Measurements from ENCODE around the gene VDAC2.

VDAC2 gene

GRCh38 chr10:75231672-75232581 lies 21.3 kb downstream of the VDAC2 start:
- ChIA-PET CTCF (interaction anchor here (0.8 to 1.6 kb wide), 5 partner anchors 10 to 163 kb away, joined by 3 to 4 read pairs (median 3); no protein-coding TSS in a partner anchor), POLR2A (interaction anchor here (0.8 to 5.8 kb wide), 3 partner anchors 21 to 121 kb away, joined by 4 to 48 read pairs (median 16); partner anchors contain the start of genes SAMD8 and VDAC2)
- DNase-seq (ENCODE audit: extremely low spot score): no peak
- no peak for TF ChIP-seq TARDBP (IDR thresholded peaks at IDR 0.05)
- no peak for TF ChIP-seq BHLHE40 (IDR thresholded peaks at IDR 0.05; ENCODE audit: borderline replicate concordance)
- TF ChIP-seq ARNT (IDR thresholded peaks at IDR 0.05): no peak
- no peak for TF ChIP-seq L3MBTL2 (conservative IDR thresholded peaks at IDR 0.05)
- TF ChIP-seq PKNOX1 (IDR thresholded peaks at IDR 0.05): no peak
- no peak for TF ChIP-seq FOXA1 (IDR thresholded peaks at IDR 0.05)

GRCh38 chr10:75233444-75234016 lies 22.9 kb downstream of the VDAC2 start:
- no peak for DNase-seq (ENCODE audit: extremely low spot score)
- CTCF ChIA-PET: interaction anchor here (0.6 to 0.9 kb wide), 2 partner anchors 122 to 124 kb away, joined by 3 read pairs; partner anchors contain the start of gene SAMD8
- TF ChIP-seq FOXA1 (IDR thresholded peaks at IDR 0.05): no peak
- no peak for TF ChIP-seq SP1 (IDR thresholded peaks at IDR 0.05)
- no peak for TF ChIP-seq L3MBTL2 (conservative IDR thresholded peaks at IDR 0.05)
- POLR2A ChIA-PET: interaction anchor here (0.6 to 5.8 kb wide), 4 partner anchors 10 to 124 kb away, joined by 3 to 48 read pairs (median 10); partner anchors contain the start of genes SAMD8 and VDAC2

- 0 out of 2 replicates have a peak, but pooled peaks have one; percentile 18 for TF ChIP-seq L3MBTL2 (conservative IDR thresholded peaks at IDR 0.05)
- no peak for TF ChIP-seq PKNOX1 (IDR thresholded peaks at IDR 0.05)
- no peak for TF ChIP-seq NFRKB (IDR thresholded peaks at IDR 0.05)
- DNase-seq (ENCODE audit: extremely low spot score): peak; percentile 95
- CTCF ChIA-PET: interaction anchor here (0.6 to 2.5 kb wide), 5 partner anchors 12 to 125 kb away, joined by 3 to 13 read pairs (median 3); partner anchors contain the start of gene SAMD8
- POLR2A ChIA-PET: interaction anchor here (0.6 to 5.8 kb wide), 9 partner anchors 9 to 168 kb away, joined by 3 to 48 read pairs (median 3); partner anchors contain the start of genes SAMD8, VDAC2 and ZNF503
Measured at GRCh38 chr10:75234017-75234682, 23.6 kb downstream of the VDAC2 start.

- CTCF ChIA-PET: interaction anchor here (0.7 to 2.5 kb wide), 6 partner anchors 12 to 106 kb away, joined by 3 to 13 read pairs (median 4); no protein-coding TSS in a partner anchor
- POLR2A ChIA-PET: interaction anchor here (0.6 to 5.8 kb wide), 8 partner anchors 9 to 167 kb away, joined by 3 to 48 read pairs (median 4); partner anchors contain the start of genes SAMD8, VDAC2 and ZNF503
- DNase-seq (ENCODE audit: extremely low spot score): no peak
- no peak for TF ChIP-seq FOXA1 (IDR thresholded peaks at IDR 0.05)
- TF ChIP-seq BHLHE40 (IDR thresholded peaks at IDR 0.05; ENCODE audit: borderline replicate concordance): no peak
- TF ChIP-seq LEF1 (IDR thresholded peaks at IDR 0.05; ENCODE audit: borderline replicate concordance): peak; percentile 14; the same call in 1 of the 2 replicates
- TF ChIP-seq L3MBTL2 (conservative IDR thresholded peaks at IDR 0.05): peak; percentile 37; the same call in 1 of the 2 replicates
- no peak for TF ChIP-seq CTBP1 (IDR thresholded peaks at IDR 0.05; ENCODE audit: borderline replicate concordance)
- no peak for TF ChIP-seq SUZ12 (IDR thresholded peaks at IDR 0.05)
- TF ChIP-seq HDGF (IDR thresholded peaks at IDR 0.05; ENCODE audit: borderline replicate concordance): no peak
Measured at GRCh38 chr10:75234683-75235374, 24.2 kb downstream of the VDAC2 start.

GRCh38 chr10:75235375-75236177 lies 25.0 kb downstream of the VDAC2 start, which contains the start of gene COMTD1:
COMTD1 (minus strand) TSS chr10:75235957; CDS start chr10:75235928, 29 bp downstream.
- POLR2A ChIA-PET: interaction anchor here (0.9 to 5.8 kb wide), 7 partner anchors 25 to 166 kb away, joined by 3 to 48 read pairs (median 4); partner anchors contain the start of genes SAMD8, VDAC2 and ZNF503
- CTCF ChIA-PET: interaction anchor here (0.6 to 3.2 kb wide), 24 partner anchors 8 to 942 kb away, joined by 3 to 13 read pairs (median 3); a partner anchor contains a TSS
- DNase-seq (ENCODE audit: extremely low spot score): peak; percentile 94
- TF ChIP-seq PKNOX1 (IDR thresholded peaks at IDR 0.05) (no peak; the same call in 1 of the 2 replicates), TARDBP (IDR thresholded peaks at IDR 0.05) (no peak), SP1 (IDR thresholded peaks at IDR 0.05) (no peak), SUZ12 (IDR thresholded peaks at IDR 0.05) (no peak), FOXM1 (IDR thresholded peaks at IDR 0.05; ENCODE audit: borderline replicate concordance) (no peak), HDGF (IDR thresholded peaks at IDR 0.05; ENCODE audit: borderline replicate concordance) (0 out of 2 replicates have a peak, but pooled peaks have one; percentile 21), L3MBTL2 (conservative IDR thresholded peaks at IDR 0.05) (peak; percentile 72), FOXA1 (IDR thresholded peaks at IDR 0.05) (no peak), CTBP1 (IDR thresholded peaks at IDR 0.05; ENCODE audit: borderline replicate concordance) (no peak), BHLHE40 (IDR thresholded peaks at IDR 0.05; ENCODE audit: borderline replicate concordance) (no peak)
